GM19328 (cell line): ENCODE measurements around the gene CARMIL1.

Experiments
- ATAC-seq: cut with Tn5 transposase; IDR thresholded peaks from one replicate; pipeline ENCODE4 v1.9.1; 2021; ENCODE audit warnings: mild to moderate bottlenecking, moderate library complexity; ENCODE audit not compliant: unreplicated experiment

The CARMIL1 gene

DNA sequence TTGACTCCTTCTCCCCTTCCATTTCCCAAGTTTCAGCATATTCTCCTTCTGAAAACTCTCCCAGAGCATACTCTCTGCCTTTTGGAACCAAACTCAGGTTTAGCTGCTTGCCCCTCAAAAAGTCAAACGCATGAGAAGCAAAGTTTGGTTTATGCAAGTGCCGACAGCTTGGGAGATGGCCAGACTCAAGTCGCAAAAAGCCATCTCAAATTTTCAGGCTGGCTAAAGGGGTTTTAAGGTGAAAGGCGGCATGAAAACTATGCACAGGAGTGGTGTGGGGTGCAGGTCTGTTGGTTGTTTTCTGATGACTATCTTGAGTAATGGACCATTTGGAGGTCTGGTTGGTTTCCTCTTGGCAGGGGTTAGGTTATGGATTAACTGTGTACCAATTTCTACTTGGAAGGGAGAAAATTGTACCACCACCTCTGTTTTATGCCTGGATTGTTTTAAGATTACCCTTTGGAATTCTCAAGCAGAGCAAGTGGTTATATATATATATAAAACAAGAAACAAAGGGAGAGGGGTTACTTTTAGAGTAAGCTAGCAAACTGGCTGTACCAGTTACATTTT, 320.4 kb downstream of the CARMIL1 start:
- no peak for ATAC-seq

DNA sequence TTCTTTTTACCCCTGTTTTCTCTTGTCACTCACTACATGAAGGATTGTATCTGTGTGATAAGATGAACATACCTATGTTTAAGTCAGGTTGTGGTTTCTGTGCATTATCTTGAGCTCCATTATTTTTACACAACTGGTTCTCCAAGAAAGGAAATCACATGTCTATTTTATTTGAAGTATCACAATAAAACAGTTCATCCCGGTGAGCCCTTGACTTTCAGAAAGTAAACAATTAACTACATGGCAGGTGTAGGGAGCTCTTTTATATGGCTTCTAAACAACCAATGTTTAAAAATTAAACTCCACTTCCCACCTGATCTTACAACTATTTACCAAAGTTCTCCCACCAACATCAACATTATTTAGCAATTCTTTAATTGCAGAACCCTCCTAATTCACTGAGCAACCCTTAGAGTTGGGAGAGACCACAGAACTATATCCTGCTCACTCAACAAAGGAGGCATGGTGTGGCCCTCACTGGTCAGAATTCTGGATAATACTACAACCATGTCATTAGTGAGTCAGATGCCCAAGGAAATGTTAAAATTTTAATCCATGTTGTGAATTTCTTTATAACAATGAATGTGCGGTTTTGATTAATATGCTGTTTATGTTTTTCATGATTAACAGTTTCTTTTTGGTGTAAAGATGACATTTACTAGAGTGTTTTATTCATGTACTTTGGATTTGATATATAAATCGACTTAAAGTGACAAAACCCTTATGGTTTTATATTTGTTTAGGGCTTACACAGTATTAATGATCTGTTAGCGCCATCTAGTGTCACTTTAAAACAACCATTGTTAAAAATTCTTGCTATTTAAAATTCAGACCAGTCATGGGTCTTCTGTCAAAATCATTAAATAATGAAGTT, 322.9 kb downstream of the CARMIL1 start:
- no peak for ATAC-seq

GRCh38 chr6:25602674-25602982, 323.5 kb downstream of the CARMIL1 start:
- ATAC-seq, result no peak

DNA sequence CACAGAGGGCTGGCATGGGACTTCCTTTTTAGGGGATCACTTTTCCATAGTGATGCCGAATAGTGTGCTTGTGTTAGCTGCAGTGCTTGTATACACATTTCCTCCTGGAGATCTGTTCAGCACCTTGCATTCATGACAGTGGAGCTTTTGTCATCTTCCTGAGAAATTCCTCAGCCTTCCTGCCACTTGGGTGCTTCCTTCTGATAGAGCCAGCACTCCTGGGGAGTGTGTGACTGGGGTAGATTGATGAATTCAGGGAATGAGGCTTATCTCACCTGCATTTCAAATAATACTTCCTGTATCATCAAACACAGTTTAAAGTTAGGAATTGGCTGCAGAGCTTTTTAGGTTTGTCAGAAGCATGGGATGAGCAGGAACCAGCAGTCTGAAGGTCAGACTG, 324.1 kb downstream of the CARMIL1 start:
- ATAC-seq, result no peak

DNA sequence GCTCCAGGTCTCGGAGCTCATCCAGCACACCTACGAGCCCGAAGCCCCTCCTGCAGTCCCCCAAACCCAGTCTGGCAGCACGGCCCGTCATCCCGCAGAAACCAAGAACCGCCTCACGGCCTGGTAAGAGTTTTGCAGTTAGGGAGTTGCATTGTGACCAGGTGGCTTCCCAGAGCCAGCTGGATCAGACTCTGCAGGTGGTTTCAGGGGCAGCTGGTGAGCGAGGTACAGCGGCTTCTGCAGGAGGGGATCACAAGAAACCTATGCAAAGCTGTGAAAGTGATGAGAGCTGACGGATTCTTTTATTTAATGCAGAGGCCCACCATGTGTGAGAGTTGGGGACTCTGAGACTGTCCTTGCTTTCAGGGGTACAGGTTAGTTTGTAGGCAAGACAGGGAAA, 327.0 kb downstream of the CARMIL1 start:
- no peak for ATAC-seq

DNA sequence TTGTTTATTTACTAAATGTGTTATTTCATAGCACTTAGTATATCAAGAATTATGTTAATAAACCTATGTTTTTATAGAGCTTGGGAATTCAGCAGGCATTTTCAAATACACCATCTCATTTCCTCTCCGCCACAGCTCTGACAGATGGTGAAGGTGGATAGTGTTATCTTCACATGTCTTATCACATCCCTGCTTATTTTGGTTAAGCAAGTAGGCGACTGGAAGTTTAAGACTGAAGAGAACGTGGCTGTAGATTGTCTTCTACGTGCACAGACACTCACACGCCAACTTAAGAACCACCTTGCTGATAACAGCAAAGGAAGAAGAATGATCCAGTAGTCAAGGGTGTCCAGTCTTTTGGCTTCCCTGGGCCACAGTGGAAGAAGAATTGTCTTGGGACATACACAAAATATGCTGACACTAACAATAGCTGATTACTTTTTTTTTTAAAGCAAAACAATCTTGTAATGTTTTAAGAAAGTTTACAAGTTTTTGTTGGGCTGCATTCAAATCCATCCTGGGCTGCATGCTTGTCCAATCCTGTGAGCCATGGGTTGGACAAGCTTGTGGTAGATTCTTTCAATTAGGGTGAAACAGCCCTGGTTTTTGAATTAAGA, 329.5 kb downstream of the CARMIL1 start:
- no peak for ATAC-seq

- ATAC-seq, result no peak
Measured at GRCh38 chr6:25612666-25613065, 333.5 kb downstream of the CARMIL1 start.

DNA sequence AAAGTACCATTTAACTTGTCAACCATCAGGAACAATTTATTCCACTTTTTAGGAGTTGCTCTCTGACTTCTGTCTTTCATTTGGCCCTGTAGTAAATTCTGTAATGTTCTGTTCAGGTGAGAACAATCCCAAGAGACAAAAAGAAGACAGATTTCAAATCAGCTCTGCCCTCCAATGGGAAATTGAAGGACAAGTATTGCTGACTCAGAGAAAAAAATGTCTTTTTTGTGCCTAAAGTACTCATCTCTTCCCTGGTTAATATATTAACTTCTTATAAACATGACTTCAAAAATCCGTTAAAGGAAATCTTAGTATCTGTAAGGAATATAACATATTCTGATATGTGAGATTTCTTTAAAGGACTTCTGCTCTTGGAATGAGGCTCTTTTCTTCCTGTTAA, 334.2 kb downstream of the CARMIL1 start:
- no peak for ATAC-seq

- no peak for ATAC-seq
Measured at GRCh38 chr6:25614052-25614451, 334.9 kb downstream of the CARMIL1 start.

DNA sequence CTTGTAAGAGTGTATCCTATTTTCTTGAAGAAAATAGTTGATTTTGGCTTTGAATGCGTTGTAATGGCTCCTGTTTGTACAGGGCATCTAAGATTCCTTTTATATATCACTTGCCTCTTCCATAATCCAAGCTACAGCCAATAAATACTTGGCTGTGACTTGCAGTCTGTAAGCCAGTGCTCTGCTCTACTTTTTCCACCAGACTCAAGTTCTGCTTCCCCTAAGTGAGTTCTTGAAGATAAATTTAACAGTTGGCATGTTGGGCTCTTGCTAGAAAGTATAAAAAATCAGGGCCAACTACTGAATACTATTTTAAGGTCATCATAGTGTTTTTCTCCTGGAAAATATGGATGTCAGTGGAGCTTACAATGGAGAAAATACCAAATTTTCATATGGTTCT, 336.3 kb downstream of the CARMIL1 start:
- no peak for ATAC-seq

DNA sequence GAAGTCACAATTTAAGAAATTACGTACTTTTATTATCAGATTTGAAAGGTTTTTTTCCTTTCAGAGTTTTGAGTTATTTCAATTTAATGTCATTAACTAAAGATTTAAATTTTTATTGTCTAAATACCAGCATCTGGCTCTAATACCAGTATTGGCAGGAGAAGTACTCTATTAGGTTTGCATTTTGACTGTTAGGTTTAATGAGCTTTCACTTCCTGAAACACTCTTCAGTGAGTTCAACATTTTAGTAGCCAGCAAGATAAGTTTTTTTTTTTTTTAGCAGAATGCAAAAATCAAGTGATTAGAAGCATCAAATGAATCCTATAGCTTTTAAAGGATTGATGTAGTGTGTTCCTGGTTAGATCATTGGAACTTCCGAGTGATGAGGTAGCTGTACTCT, 338.8 kb downstream of the CARMIL1 start:
- no peak for ATAC-seq

- no peak for ATAC-seq
Measured at GRCh38 chr6:25619217-25619616, 340.0 kb downstream of the CARMIL1 start.

DNA sequence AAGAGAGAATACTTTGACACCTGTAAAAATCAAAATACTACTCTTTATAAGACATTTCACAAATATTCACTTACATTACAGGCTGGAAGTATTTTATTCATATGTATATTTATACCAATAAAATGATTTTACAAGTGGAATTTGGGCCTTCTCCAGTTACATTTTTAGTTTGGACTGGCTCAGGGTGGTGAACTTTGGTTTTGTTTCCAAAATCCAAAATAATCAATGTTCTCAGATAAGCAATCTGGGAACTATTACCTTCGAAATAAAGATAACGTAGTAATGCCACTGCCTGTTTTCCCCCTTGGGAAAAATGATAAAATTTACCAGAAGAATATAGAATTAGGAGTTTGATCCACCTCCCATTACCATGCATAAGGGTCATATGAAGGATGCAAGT, 341.2 kb downstream of the CARMIL1 start:
- ATAC-seq, result no peak

DNA sequence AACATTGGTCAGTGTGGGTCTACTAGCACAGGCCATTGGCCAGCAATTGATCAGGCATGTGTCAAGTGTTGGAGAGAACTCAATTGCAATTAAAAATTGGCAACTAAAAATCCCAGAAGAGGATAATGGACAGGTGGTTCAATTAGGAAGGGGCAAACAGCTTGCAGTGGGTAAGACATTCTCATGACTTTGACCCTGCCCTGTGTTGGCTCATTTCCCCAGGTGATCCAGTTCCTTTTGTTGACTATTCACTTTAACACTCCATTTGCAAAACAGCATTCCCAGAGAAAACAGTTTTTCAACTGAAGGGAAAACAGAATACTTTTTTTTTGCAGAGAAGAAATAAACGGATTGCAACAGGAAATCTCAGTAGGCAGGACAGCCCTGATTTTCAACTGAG, 343.9 kb downstream of the CARMIL1 start:
- ATAC-seq, result no peak

GRCh38 chr6:25623879-25624278, 344.7 kb downstream of the CARMIL1 start:
- no peak for ATAC-seq

GRCh38 chr6:25627001-25627400, 347.8 kb downstream of the CARMIL1 start:
- ATAC-seq, result no peak

GRCh38 chr6:25628471-25629197, 349.5 kb downstream of the CARMIL1 start:
- ATAC-seq, result no peak

DNA sequence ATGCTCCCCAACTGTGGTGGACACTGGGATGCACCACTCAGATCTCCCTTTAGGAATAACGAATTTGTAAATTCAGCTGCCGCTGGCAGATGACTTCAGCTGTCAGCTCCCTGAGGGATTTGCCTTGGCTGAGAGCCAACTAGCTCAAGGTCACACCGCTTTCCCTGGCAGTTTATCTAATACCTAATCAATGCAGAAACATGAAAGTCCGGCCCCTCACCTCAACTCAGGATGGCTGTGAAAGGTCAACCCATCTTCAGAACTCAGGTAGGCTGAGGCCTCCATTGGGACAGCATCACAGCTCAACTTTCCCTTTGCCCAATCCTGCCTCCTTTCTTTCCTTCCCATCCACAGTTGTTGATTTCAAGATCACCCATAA, 350.0 kb downstream of the CARMIL1 start:
- ATAC-seq, result no peak

GRCh38 chr6:25630508-25631278, 351.5 kb downstream of the CARMIL1 start:
- no peak for ATAC-seq

DNA sequence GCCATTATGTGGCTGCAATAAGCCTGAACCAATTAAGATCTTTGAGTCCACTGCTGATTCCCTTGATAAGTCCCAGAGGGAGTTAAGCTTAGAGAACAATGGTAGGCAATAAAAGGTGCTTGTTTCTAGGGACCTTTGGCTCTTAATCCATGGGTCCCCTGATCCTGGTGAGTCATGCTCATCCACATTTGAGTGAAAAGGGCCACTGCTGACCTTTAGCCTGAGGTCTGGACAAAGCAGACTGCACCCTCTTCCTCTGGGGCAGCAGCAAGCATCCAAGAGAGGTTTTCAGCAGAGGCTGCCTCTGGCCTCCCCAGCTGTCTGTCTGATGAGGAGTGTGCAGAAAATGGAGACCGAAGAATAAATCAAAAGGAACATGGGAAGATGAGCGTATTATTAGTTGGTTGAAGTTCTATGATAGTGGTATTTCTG, 356.7 kb downstream of the CARMIL1 start:
- ATAC-seq, result no peak

DNA sequence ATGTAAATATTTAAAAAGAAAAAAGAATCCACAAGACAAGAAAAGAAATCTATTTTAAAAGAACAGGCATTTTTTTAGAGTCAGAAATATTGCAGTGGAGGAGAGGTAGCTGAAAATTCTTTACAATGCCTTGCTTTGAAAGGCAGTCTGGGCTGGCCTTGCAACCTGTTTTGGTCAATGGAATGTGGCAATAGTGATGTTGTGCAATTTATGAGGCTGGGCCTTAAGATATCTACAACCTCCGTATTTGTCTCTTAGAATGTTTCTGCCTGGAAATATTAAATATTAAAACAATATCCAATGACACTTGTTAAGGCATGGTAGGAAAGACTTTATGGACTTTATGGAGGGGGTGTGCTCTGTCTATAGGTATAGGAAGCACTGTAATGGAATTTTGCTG, 358.0 kb downstream of the CARMIL1 start:
- ATAC-seq, result no peak
